RWPE1 (cell line): Measurements from ENCODE around the gene RSPH10B.
"Not testable (repeated sequence)": the region's sequence is repeated elsewhere in the genome, so short reads cannot be mapped to it uniquely, and the experiment has no call there.

ENCODE experiments used
- CTCF ChIA-PET: fragments of 350-600 bp; sonication (Branson Sonifier 250); formaldehyde crosslinking; extraction: SDS; loops from one replicate; lab custom pipeline; 2021; lab: Yijun Ruan, JAX
- POLR2A ChIA-PET: fragments of 400-600 bp; formaldehyde crosslinking; extraction: SDS; loops from one replicate; lab custom pipeline; 2020; ENCODE audit warnings: antibody characterized with exemption; ENCODE audit not compliant: low non-redundant PET; lab: Yijun Ruan, JAX
- DNase-seq: peaks from one replicate; pipeline ENCODE4 v3.0.0; 2012; ENCODE audit warnings: low spot score
- H3K27ac ChIP-seq: fragments of 450-650 bp; 2 replicates; pipeline ENCODE4 v1.5.1; 2017
- CTCF ChIP-seq: fragments of 450-650 bp; conservative IDR thresholded peaks from 2 replicates; pipeline ENCODE4 v1.5.1; 2017; ENCODE audit warnings: low read depth, mild to moderate bottlenecking

RSPH10B gene

DNA sequence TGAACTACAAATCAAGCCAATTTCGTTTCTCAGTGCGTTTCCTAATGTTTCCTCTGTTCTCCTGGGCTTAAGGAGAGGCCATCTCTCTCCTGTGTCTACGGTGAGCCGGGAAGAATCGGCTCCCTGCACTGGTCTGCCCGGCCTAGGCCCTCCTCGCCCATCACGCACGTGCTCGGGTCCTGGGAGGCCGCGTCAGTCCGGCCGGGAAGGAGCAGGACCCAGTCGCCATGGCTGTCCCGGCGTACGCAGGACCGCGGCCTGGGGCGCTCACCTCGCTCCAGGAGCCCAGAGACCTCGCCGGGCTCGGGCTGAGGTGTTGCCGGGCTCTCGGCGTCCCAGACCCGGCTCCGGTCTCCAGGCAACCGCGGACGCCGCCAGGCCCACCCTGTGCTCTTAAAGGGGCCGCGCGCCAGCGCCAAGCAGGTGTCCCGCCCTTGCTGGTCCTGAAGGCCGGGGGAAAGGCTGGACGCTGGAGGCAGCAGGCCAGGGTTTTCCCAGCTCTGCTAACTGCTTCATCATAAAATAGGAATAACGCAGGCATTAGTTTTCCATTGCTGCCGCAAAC, at the start of gene RSPH10B:
Gene RSPH10B, minus strand, starts transcription at position 343 of the 565 bp plus-strand sequence. CDS start 3,573 bp downstream, outside the sequence.
- CTCF ChIA-PET, DNase-seq, POLR2A ChIA-PET, H3K27ac ChIP-seq: not testable (repeated sequence)

DNA sequence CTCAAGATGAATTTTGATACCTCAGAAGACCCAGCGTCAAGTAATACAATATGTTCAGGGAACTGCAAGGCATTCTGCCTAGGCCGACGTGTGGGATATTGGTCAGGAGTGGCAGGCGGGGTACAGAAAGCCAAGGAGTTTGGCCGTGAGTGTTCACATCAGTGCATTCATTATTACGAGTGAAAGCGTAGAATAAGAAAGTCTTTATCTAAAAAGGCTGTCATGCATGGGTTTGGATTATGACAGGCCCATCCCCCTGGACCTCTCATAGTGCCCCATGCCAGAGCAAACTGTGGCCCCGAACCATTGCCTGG, 46.1 kb upstream of the RSPH10B start:
- no peak for TF ChIP-seq CTCF
- peak overlapping the region; percentile 99 for H3K27ac ChIP-seq

DNA sequence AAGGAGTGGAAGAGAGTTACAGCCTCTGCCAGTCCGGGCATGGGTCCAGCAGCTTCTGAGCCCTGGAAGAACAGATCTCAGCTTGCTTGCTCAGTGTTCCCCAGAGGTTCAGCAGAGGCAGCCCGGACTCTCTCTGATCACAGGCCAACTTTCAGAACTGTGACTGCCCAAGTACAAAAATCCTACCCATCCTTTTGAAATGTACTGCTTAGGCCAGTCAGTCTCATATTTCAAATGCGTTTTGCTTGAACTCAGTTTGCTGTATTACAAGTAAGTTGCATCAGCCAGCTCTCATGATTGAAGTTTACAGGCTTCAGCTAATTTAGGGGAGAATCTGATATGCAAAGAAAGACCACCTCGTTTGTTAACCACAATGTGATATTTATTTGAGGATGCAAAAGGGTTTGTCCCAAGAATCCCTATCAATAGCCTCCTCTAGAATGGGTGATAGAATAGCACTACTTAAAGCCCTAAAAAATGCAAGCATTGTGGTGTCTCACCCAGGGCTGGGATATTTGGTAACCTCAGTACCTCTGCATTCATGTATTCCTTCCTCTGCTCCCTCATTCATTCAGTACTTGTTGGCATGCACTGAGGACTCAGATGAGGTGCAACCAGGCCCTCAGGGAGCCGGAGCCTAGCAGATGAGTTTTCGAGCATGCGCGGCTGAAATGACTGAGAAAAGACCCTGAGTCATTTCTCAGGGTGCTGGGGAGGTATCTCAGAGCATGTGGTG, 45.6 kb upstream of the RSPH10B start:
- ChIA-PET POLR2A (no interaction called here), CTCF (no interaction called here)
- TF ChIP-seq CTCF = no peak
- H3K27ac ChIP-seq = peak overlapping the region; percentile 99
- DNase-seq = peak; percentile 20

More for the DNA sequence above, 46.1 kb upstream of the RSPH10B start:
- POLR2A ChIA-PET = no interaction called here
- CTCF ChIA-PET = no interaction called here
- no peak for DNase-seq

GRCh38 chr7:6012355-6013104, 42.0 kb upstream of the RSPH10B start:
- CTCF ChIA-PET = interaction anchor here (0.6 kb wide), 2 partner anchors 18 to 68 kb away, joined by 3 to 4 read pairs; no protein-coding TSS in a partner anchor

GRCh38 chr7:6011541-6011940, 41.1 kb upstream of the RSPH10B start:
- no peak for TF ChIP-seq CTCF
- DNase-seq = no peak
- ChIA-PET POLR2A (no interaction called here), CTCF (interaction anchor here (0.6 kb wide), 1 partner anchor 69 kb away, joined by 3 read pairs; no protein-coding TSS in a partner anchor)
- H3K27ac ChIP-seq = peak overlapping the region; percentile 99; the same call in 1 of the 2 replicates

More at GRCh38 chr7:6012355-6013104, 42.0 kb upstream of the RSPH10B start:
- H3K27ac ChIP-seq = peak overlapping the region; percentile 99
- no peak for TF ChIP-seq CTCF
- DNase-seq = no peak
- POLR2A ChIA-PET = no interaction called here

DNA sequence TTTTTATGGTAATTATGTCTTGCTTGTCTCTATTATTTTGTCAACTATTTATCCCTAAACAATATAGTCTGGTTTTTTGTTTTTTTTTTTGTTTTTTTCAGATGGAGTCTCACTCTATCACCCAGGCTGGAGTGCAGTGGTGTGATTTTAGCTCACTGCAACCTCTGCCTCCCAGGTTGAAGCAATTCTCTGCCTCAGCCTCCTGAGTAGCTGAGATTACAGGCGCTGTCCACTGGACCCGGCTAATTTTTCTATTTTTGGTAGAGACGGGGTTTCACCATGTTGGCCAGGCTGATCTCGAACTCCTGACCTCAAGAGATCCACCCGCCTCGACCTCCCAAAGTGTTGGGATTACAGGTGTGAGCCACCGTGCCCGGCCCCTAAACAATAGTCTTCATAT, 39.9 kb upstream of the RSPH10B start:
- H3K27ac ChIP-seq = peak overlapping the region; percentile 92
- CTCF ChIA-PET, DNase-seq, POLR2A ChIA-PET: not testable (repeated sequence)

- H3K27ac ChIP-seq = peak within 1 kb of the TSS; percentile 92
- TF ChIP-seq CTCF = no peak
- peak; percentile 97 for DNase-seq
- CTCF ChIA-PET = interaction anchor here (0.6 to 1.7 kb wide), 2 partner anchors 11 to 344 kb away, joined by 4 to 6 read pairs; no protein-coding TSS in a partner anchor
- POLR2A ChIA-PET = interaction anchor here (0.5 to 0.6 kb wide), 2 partner anchors 9 to 239 kb away, joined by 3 read pairs; no protein-coding TSS in a partner anchor
Measured at GRCh38 chr7:6008668-6009611, 38.5 kb upstream of the RSPH10B start, which contains the start of the genes AIMP2 and PMS2. AIMP2 (plus strand) TSS chr7:6009272; CDS start chr7:6009364, 92 bp downstream. PMS2 (minus strand) TSS chr7:6009049; CDS start chr7:6009019, 30 bp downstream.

DNA sequence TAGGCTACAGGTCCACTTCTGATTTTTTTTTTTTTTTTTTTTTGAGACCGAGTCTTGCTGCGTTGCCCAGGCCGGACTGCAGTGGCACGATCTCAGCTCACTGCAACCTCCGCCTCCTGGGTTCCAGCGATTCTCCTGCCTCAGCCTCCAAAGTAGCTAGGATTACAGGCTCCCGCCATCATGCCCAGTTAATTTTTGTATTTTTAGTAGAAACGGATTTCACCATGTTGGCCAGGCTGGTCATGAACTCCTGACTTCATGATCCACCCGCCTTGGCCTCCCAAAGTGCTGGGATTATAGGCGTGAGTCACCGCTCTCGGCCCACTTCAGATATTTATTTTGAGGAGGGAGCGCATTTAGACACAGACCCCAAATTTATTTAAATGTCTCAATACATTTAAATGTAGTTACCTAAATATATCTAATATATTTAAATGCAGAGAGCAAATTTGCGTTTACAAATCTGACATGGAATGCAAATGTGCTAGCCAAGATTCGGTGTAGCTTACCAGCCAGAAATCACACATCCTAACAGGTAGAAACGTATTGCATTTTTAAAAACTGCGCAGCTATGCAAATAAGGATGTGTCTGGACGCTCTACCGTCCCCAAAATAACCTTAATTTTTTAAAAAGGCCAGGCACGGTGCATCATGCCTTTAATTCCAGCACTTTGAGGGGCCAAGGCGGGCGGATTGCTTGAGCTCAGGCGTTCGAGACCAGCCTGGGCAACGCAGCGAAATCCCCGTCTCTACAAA, 37.5 kb upstream of the RSPH10B start:
- CTCF ChIA-PET = interaction anchor here (1.7 kb wide), 1 partner anchor 11 kb away, joined by 6 read pairs; no protein-coding TSS in a partner anchor
- peak overlapping the region; percentile 92 for H3K27ac ChIP-seq
- not testable (repeated sequence) for DNase-seq

More for the DNA sequence above, 37.5 kb upstream of the RSPH10B start:
- POLR2A ChIA-PET = not testable (repeated sequence)
